HepG2 (cell line): ENCODE results near the gene TYW1.
"Not testable (repeated sequence)": the region's sequence is repeated elsewhere in the genome, so short reads cannot be mapped to it uniquely, and the experiment has no call there.

Experiments
- BRCA1 ChIP-seq: sonication (generic); formaldehyde crosslinking; IDR thresholded peaks from 2 replicates; pipeline ENCODE4 v1.4.0; 2020; ENCODE audit warnings: missing genetic modification reagents
- CCAR2 ChIP-seq: fragments of 200-400 bp; formaldehyde crosslinking; optimal IDR thresholded peaks from 2 replicates; pipeline ENCODE3; 2018; ENCODE audit warnings: low read depth, mild to moderate bottlenecking, low read length, moderate library complexity
- CTCF ChIP-seq: sonication (generic); formaldehyde crosslinking; IDR thresholded peaks from 2 replicates; pipeline ENCODE4 v1.5.0; 2020; ENCODE audit warnings: mild to moderate bottlenecking, missing genetic modification reagents, moderate library complexity
- EP300 ChIP-seq, 3 experiments: sonication (generic) in 1 of 3; formaldehyde crosslinking in 1 of 3; IDR thresholded peaks; 2 replicates each; pipeline versions ENCODE4 v1.5.1 to v1.6.1; 2011 to 2020; ENCODE audit warnings: low read depth in 2 of 3, low read length in 2 of 3, borderline replicate concordance in 1 of 3, improper control_type of control experiment in 1 of 3, mild to moderate bottlenecking in 1 of 3, missing genetic modification reagents in 1 of 3, moderate library complexity in 1 of 3
- PATZ1 ChIP-seq: sonication (generic); formaldehyde crosslinking; IDR thresholded peaks from 2 replicates; pipeline ENCODE4 v1.4.0; 2020; ENCODE audit warnings: missing genetic modification reagents
- TFAP4 ChIP-seq: sonication (generic); IDR thresholded peaks from 2 replicates; pipeline ENCODE4 v1.6.1; 2016; ENCODE audit warnings: low read depth, borderline replicate concordance
- YY1 ChIP-seq: IDR thresholded peaks from 2 replicates; pipeline ENCODE4 v1.6.1; 2011; ENCODE audit warnings: low read length, low read depth, moderate library complexity, mild to moderate bottlenecking; ENCODE audit not compliant: insufficient read depth, insufficient replicate concordance
- ZNF331 ChIP-seq: sonication (generic); formaldehyde crosslinking; IDR thresholded peaks from 2 replicates; pipeline ENCODE4 v1.4.0; 2020; ENCODE audit warnings: missing genetic modification reagents
- ZNF451 ChIP-seq: sonication (generic); formaldehyde crosslinking; IDR thresholded peaks from 2 replicates; pipeline ENCODE4 v1.5.0; 2020; ENCODE audit warnings: mild to moderate bottlenecking, missing genetic modification reagents
- ZNF644 ChIP-seq: IDR thresholded peaks from 2 replicates; pipeline ENCODE4 v1.6.1; 2016; ENCODE audit warnings: low read depth
- ZNF891 ChIP-seq: sonication (generic); formaldehyde crosslinking; IDR thresholded peaks from 2 replicates; pipeline ENCODE4 v1.5.0; 2020; ENCODE audit warnings: mild to moderate bottlenecking, missing genetic modification reagents

- TF ChIP-seq ZNF451 (CRISPR knock-in tag); TFAP4; YY1; PATZ1 (CRISPR knock-in tag); EP300 (IDR thresholded peaks at IDR 0.05; ENCODE audit: low read depth in 2 of 2, low read length in 2 of 2); EP300 (CRISPR knock-in tag; IDR thresholded peaks at IDR 0.05; ENCODE audit: borderline replicate concordance); CTCF; BRCA1 (CRISPR knock-in tag); ZNF644 (CRISPR knock-in tag); ZNF891 (CRISPR knock-in tag); CCAR2; ZNF331 (CRISPR knock-in tag): not testable (repeated sequence)
Measured at GRCh38 chr7:67196176-67196575, 199.5 kb downstream of the TYW1 start.
